Measurements from ENCODE around the gene PIGS. TPM values are rescaled to one million over a fixed set of nuclear protein-coding genes. Genes with fewer than 3 reads are reported as not detected.

The PIGS gene
- total and polyA plus RNA-seq, 2 of the 13 experiments (the other 11 are each of a cell fraction or from before 2014, with no cell fraction given): 31.7 to 42.6 TPM

- TF ChIP-seq DMTF1 (CRISPR knock-in tag; IDR thresholded peaks at IDR 0.05): no peak
- TF ChIP-seq FUBP1 (CRISPR knock-in tag; IDR thresholded peaks at IDR 0.05; ENCODE audit: borderline replicate concordance): no peak
- peak; percentile 96 for TF ChIP-seq E2F5 (CRISPR knock-in tag; conservative IDR thresholded peaks at IDR 0.05)
- no peak for TF ChIP-seq ZNF629 (CRISPR knock-in tag; conservative IDR thresholded peaks at IDR 0.05)
- no peak for TF ChIP-seq THAP7 (CRISPR knock-in tag; IDR thresholded peaks at IDR 0.05)
- no peak for TF ChIP-seq POLR2AphosphoS2 (IDR thresholded peaks at IDR 0.05; ENCODE audit: low read depth, low read length)
- TF ChIP-seq YEATS2 (CRISPR knock-in tag; IDR thresholded peaks at IDR 0.05; ENCODE audit: borderline replicate concordance): no peak
- no peak for TF ChIP-seq NFE2 (CRISPR knock-in tag; IDR thresholded peaks at IDR 0.05)
- TF ChIP-seq CEBPZ (IDR thresholded peaks at IDR 0.05; ENCODE audit: low read length): no peak
- peak; percentile 63 for TF ChIP-seq NR0B2 (CRISPR knock-in tag; IDR thresholded peaks at IDR 0.05)
- no peak for TF ChIP-seq HNRNPK (IDR thresholded peaks at IDR 0.05; ENCODE audit: low read depth, low read length, poor library complexity, severe bottlenecking)
- no peak for TF ChIP-seq FOXK2 (IDR thresholded peaks at IDR 0.05)
- no peak; the same call in 1 of the 2 replicates for TF ChIP-seq FOXM1 (CRISPR knock-in tag; IDR thresholded peaks at IDR 0.05)
- no peak for TF ChIP-seq AHR (CRISPR knock-in tag; IDR thresholded peaks at IDR 0.05)
- TF ChIP-seq RELA (CRISPR knock-in tag; IDR thresholded peaks at IDR 0.05): no peak
- TF ChIP-seq HHEX (CRISPR knock-in tag; IDR thresholded peaks at IDR 0.05): no peak
- TF ChIP-seq ZNF460 (CRISPR knock-in tag; IDR thresholded peaks at IDR 0.05; ENCODE audit: borderline replicate concordance): no peak
- TF ChIP-seq PLSCR1 (CRISPR knock-in tag; IDR thresholded peaks at IDR 0.05; ENCODE audit: borderline replicate concordance): no peak
- no peak for TF ChIP-seq ZSCAN22 (CRISPR knock-in tag; IDR thresholded peaks at IDR 0.05)
Measured at GRCh38 chr17:28598799-28599310, 27.5 kb upstream of the PIGS start, which contains the start of gene SPAG5 (continued).
